ENCODE results near the gene ARV1.
"Not testable (repeated sequence)": the region's sequence is repeated elsewhere in the genome, so short reads cannot be mapped to it uniquely, and the experiment has no call there.

Gene ARV1

GRCh38 chr1:230992100-230992774 lies 13.3 kb downstream of the ARV1 start:
- in situ Hi-C loops (cut with HindIII; ENCODE audit: low sequenced_read_pairs) = no loop called here
- TF ChIP-seq CTCF (IDR thresholded peaks at IDR 0.05; ENCODE audit: low read depth, low read length) = no peak
- no peak for DNase-seq (ENCODE audit: low read depth, low spot score)
- H3K4me3 ChIP-seq (ENCODE audit: low read depth, low read length) = no peak overlapping the region

- in situ Hi-C loops (cut with HindIII; ENCODE audit: low sequenced_read_pairs) = no loop called here
- H3K4me3 ChIP-seq (ENCODE audit: low read depth, low read length) = no peak overlapping the region
- TF ChIP-seq CTCF (IDR thresholded peaks at IDR 0.05; ENCODE audit: low read depth, low read length) = no peak
- DNase-seq (ENCODE audit: low read depth, low spot score) = no peak
Observed at GRCh38 chr1:230994860-230995259, 16.0 kb downstream of the ARV1 start.

DNA sequence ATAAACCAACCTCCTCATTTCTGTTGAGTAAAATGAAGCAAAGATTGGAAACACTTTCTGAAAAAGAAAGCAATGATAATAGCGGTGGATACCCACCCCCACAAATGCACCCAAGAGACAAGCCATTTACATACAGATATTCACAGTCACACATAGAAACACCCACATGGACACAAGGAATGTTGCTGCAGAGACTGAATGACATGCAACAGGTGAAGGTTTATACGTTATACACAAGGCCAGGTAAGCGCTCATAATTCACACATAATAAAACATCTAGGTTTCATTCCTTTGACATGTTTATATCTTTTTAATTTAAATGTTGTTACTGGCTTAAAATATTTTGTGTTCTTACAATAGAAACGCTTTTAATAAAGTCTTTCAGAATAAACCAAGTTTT lies 21.3 kb downstream of the ARV1 start:
- no peak overlapping the region for H3K4me3 ChIP-seq (ENCODE audit: low read depth, low read length)
- in situ Hi-C loops (cut with HindIII; ENCODE audit: low sequenced_read_pairs) = no loop called here
- no peak for DNase-seq (ENCODE audit: low read depth, low spot score)
- TF ChIP-seq CTCF (IDR thresholded peaks at IDR 0.05; ENCODE audit: low read depth, low read length) = no peak

DNA sequence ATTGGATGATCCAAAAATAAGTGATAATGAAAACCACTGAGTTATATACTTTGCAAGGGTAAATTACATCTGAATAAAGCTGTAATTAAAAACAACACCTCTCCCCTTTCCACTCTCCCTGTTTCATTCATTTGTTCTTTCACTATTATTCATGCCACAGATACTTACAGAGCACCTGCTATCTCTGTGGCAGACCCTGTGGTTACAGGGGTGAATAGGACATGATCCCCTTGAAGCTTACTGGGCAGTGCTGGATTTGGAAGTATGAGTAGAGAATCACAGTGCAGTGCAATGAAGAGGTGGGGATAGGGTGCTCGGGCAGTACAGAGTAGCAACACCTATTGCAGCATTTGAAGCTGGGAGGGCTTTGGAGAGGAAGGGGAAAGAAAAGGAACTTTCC lies 21.7 kb downstream of the ARV1 start:
- H3K4me3 ChIP-seq (ENCODE audit: low read depth, low read length) = no peak overlapping the region
- no peak for DNase-seq (ENCODE audit: low read depth, low spot score)
- no peak for TF ChIP-seq CTCF (IDR thresholded peaks at IDR 0.05; ENCODE audit: low read depth, low read length)
- in situ Hi-C loops (cut with HindIII; ENCODE audit: low sequenced_read_pairs) = no loop called here

GRCh38 chr1:231001892-231002291 lies 23.0 kb downstream of the ARV1 start:
- no peak for DNase-seq (ENCODE audit: low read depth, low spot score)
- no peak for TF ChIP-seq CTCF (IDR thresholded peaks at IDR 0.05; ENCODE audit: low read depth, low read length)
- H3K4me3 ChIP-seq (ENCODE audit: low read depth, low read length) = no peak overlapping the region
- in situ Hi-C loops (cut with HindIII; ENCODE audit: low sequenced_read_pairs) = no loop called here

GRCh38 chr1:231007535-231007934 lies 28.6 kb downstream of the ARV1 start:
- H3K4me3 ChIP-seq (ENCODE audit: low read depth, low read length); in situ Hi-C loops (cut with HindIII; ENCODE audit: low sequenced_read_pairs); DNase-seq (ENCODE audit: low read depth, low spot score): not testable (repeated sequence)

GRCh38 chr1:231011360-231011759 lies 32.5 kb downstream of the ARV1 start:
- no peak overlapping the region for H3K4me3 ChIP-seq (ENCODE audit: low read depth, low read length)
- in situ Hi-C loops (cut with HindIII; ENCODE audit: low sequenced_read_pairs) = no loop called here
- no peak for TF ChIP-seq CTCF (IDR thresholded peaks at IDR 0.05; ENCODE audit: low read depth, low read length)
- no peak for DNase-seq (ENCODE audit: low read depth, low spot score)
